Breast epithelium (tissue), 4 donors: Measurements from ENCODE around the gene TUBB4B. TPM values are rescaled to one million over a fixed set of nuclear protein-coding genes. Genes with fewer than 3 reads are reported as not detected.

ENCODE experiments used
- DNase-seq, 2 donors: peaks; one replicate each; pipeline ENCODE4 v3.0.0-alpha.2; 2019; ENCODE audit warnings: low spot score in 2 of 2
- H3K27ac ChIP-seq, 2 donors: fragments of 200-600 bp; sonication (generic) in 1 of 2; one replicate each; pipeline ENCODE4 v1.5.1; 2016 to 2019; ENCODE audit warnings: mild to moderate bottlenecking in 1 of 2
- H3K27me3 ChIP-seq, 2 donors: fragments of 200-600 bp; sonication (generic) in 1 of 2; one replicate each; pipeline versions ENCODE4 v1.5.1 to v1.6.0; 2017 to 2019; ENCODE audit warnings: control low read depth in 1 of 2, mild to moderate bottlenecking in 1 of 2
- H3K36me3 ChIP-seq: fragments of 200-600 bp; one replicate; pipeline ENCODE4 v1.5.1; 2019
- H3K4me1 ChIP-seq, 2 donors: fragments of 200-600 bp; sonication (generic); one replicate each; pipeline ENCODE4 v1.5.1; 2016 to 2019; ENCODE audit warnings: control low read depth in 1 of 2
- H3K4me3 ChIP-seq, 3 donors: fragments of 200-600 bp; sonication (generic); 1 replicate in 2 of 3; 2 replicates in 1 of 3; pipeline ENCODE4 v1.5.1; 2016 to 2019; ENCODE audit warnings: mild to moderate bottlenecking in 3 of 3, moderate library complexity in 2 of 3
- H3K9me3 ChIP-seq, 2 donors: fragments of 200-600 bp; sonication (generic) in 1 of 2; one replicate each; pipeline ENCODE4 v1.5.1; 2016 to 2019; ENCODE audit warnings: control low read depth in 1 of 2
- POLR2A ChIP-seq: fragments of 450-650 bp; IDR thresholded peaks from one replicate; pipeline ENCODE4 v1.6.1; 2016; ENCODE audit warnings: antibody characterized with exemption, mild to moderate bottlenecking, moderate library complexity
- POLR2AphosphoS5 ChIP-seq, 3 donors: sonication (generic); formaldehyde crosslinking; IDR thresholded peaks; one replicate each; pipeline ENCODE4 v1.6.1; 2017; ENCODE audit warnings: antibody characterized with exemption in 3 of 3
- intact Hi-C: fragments of 100-400 bp; cut with DNase I; formaldehyde crosslinking; loops from one replicate; pipeline ENCODE4 v1.15.1; 2023; ENCODE audit warnings: low total_unique reads
- total RNA-seq, 3 donors: library from RNA; depleted of rRNA; stranded (reverse); fragments of >200 nt; gene quantifications; one replicate each; pipeline ENCODE4 v1.1.0, GENCODE V29; 2016
- TF ChIP-seq, protein P1 (sequence below), 3 donors: fragments of 450-650 bp; IDR thresholded peaks; one replicate each; pipeline ENCODE4 v1.5.1; 2016 to 2017; ENCODE audit warnings: antibody characterized with exemption in 3 of 3, mild to moderate bottlenecking in 3 of 3, moderate library complexity in 3 of 3

Gene TUBB4B
- total RNA-seq, 3 donors from 2014 or later: 112 to 188 (median 183) TPM

- intact Hi-C loops: no loop called here
- no peak overlapping the region for H3K4me3 ChIP-seq
- DNase-seq: no peak
- no peaks in the 10 kb centered on the region for H3K27me3 ChIP-seq
- H3K4me1 ChIP-seq: peaks cover 0 to 3% of the 10 kb centered on the region in 2 donors
- no peaks in the 10 kb centered on the region for H3K9me3 ChIP-seq
- H3K27ac ChIP-seq: peak overlapping the region; percentile 48 to 68
- H3K36me3 ChIP-seq: peaks cover 5% of the 10 kb centered on the region
- TF ChIP-seq, protein P1, sequence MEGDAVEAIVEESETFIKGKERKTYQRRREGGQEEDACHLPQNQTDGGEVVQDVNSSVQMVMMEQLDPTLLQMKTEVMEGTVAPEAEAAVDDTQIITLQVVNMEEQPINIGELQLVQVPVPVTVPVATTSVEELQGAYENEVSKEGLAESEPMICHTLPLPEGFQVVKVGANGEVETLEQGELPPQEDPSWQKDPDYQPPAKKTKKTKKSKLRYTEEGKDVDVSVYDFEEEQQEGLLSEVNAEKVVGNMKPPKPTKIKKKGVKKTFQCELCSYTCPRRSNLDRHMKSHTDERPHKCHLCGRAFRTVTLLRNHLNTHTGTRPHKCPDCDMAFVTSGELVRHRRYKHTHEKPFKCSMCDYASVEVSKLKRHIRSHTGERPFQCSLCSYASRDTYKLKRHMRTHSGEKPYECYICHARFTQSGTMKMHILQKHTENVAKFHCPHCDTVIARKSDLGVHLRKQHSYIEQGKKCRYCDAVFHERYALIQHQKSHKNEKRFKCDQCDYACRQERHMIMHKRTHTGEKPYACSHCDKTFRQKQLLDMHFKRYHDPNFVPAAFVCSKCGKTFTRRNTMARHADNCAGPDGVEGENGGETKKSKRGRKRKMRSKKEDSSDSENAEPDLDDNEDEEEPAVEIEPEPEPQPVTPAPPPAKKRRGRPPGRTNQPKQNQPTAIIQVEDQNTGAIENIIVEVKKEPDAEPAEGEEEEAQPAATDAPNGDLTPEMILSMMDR (IDR thresholded peaks at IDR 0.05): no peak
- TF ChIP-seq POLR2AphosphoS5 (IDR thresholded peaks at IDR 0.05): no peak
Measured at GRCh38 chr9:137271696-137272076, 30.6 kb downstream of the TUBB4B start.

DNA sequence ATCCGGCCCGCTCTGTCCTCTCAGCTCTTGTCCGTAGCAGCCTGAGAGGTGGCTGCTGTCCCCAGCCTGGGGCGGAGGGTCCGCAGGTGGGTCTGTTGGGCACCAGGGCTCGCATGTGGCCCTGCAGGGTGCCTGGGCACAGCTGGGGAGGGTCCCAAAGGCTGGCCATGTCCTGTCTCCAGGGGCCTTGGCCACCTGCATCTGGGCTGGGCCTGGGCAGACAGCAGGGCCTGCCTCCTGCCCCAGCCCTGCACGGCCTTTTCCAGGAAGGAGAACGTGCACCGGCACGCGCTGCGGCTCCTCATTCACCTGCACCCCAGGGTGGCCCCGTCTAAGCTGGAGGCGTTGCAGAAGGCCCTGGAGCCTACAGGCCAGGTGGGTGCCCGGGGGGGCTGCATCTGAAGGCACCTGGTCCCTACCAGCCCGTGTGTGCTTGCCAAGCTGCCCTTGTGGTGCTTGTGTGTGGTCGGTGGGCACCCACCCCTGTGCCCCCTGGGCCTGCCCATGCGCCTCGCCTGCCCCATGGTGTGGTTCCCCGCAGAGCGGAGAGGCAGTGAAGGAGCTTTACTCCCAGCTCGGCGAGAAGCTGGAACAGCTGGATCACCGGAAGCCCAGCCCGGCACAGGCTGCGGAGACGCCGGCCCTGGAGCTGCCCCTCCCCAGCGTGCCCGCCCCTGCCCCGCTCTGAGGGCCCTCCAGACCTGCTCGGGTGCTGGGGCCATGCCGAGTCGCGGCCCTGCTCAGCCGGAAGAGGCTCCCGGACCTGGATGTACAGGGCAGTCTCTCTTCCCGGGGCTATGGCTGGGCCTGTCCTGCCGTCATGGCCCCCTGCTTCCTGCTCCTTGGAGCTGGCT, 31.4 kb downstream of the TUBB4B start:
- Histone ChIP-seq H3K27me3 (no peaks in the 10 kb centered on the region), H3K27ac (peak overlapping the region; percentile 48 to 68), H3K4me3 (no peak overlapping the region), H3K36me3 (peaks cover 5% of the 10 kb centered on the region), H3K9me3 (no peaks in the 10 kb centered on the region), H3K4me1 (peaks cover 0 to 3% of the 10 kb centered on the region in 2 donors)
- intact Hi-C loops: no loop called here
- DNase-seq: no peak
- no peak for TF ChIP-seq POLR2AphosphoS5 (IDR thresholded peaks at IDR 0.05)
- TF ChIP-seq, protein P1 (IDR thresholded peaks at IDR 0.05): no peak
- TF ChIP-seq POLR2A: no peak

DNA sequence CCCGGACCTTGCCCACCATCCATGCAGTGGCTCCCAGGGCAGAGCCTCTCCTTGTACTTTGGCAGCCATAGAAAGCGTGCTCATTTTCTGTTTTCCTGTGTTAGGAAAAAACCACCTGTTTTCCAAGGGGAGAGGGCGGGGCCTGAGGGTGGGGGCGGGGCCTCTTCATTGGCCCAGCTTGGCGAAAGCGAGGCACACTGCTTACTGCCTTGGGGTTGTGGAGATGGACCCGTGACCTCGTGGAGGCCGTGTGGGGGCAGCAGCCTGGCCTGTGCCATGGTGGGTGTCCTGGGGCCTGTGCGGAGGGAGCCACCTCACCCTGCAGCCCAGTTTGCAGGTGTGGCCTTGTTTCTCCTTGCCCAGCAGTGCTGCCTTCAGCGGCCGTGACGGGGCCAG, 32.0 kb downstream of the TUBB4B start:
- peaks cover 5% of the 10 kb centered on the region for H3K36me3 ChIP-seq

GRCh38 chr9:137273611-137274320, 32.7 kb downstream of the TUBB4B start:
- Histone ChIP-seq H3K27me3 (peaks cover 0 to 7% of the 10 kb centered on the region in 2 donors), H3K36me3 (peaks cover 5% of the 10 kb centered on the region), H3K9me3 (no peaks in the 10 kb centered on the region), H3K4me1 (peaks cover 0 to 7% of the 10 kb centered on the region in 2 donors), H3K4me3 (no peak overlapping the region), H3K27ac (peak overlapping the region in 1 of 2 donors; percentile 30)
- DNase-seq: peak in 1 of 2 donors; percentile 43
- intact Hi-C loops: no loop called here
- no peak for TF ChIP-seq POLR2A
- TF ChIP-seq, protein P1 (IDR thresholded peaks at IDR 0.05): no peak
- TF ChIP-seq POLR2AphosphoS5 (IDR thresholded peaks at IDR 0.05): no peak

More for the DNA sequence above, 32.0 kb downstream of the TUBB4B start:
- no peaks in the 10 kb centered on the region for H3K9me3 ChIP-seq
- H3K4me1 ChIP-seq: peaks cover 0 to 7% of the 10 kb centered on the region in 2 donors
- H3K27me3 ChIP-seq: peaks cover 0 to 4% of the 10 kb centered on the region in 2 donors
- no peak for DNase-seq
- peak overlapping the region in 1 of 2 donors; percentile 5 for H3K27ac ChIP-seq
- intact Hi-C loops: no loop called here
- no peak overlapping the region for H3K4me3 ChIP-seq
- TF ChIP-seq POLR2A: no peak

DNA sequence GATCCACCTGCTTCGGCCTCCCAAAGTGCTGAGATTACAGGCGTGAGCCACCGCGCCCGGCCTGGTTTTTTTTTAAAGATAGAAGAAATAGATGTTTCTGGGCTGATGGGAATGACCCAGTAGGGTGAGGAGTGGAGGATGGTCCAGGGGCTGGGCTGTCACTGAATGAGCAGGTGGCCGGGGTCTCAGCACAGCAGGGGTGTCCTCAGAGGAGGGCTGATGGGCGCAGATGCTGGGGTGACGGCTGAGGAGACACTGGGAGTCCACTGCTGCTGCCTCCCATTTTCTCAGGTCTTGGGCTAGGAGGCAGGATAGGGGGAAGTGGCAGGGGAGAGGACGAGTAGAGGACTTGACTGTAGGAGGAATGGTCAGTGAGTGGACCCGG, 34.1 kb downstream of the TUBB4B start:
- H3K27ac ChIP-seq: no peak overlapping the region
- intact Hi-C loops: no loop called here
- peaks cover 0 to 5% of the 10 kb centered on the region in 2 donors for H3K4me1 ChIP-seq
- DNase-seq: no peak
- H3K9me3 ChIP-seq: no peaks in the 10 kb centered on the region
- TF ChIP-seq, protein P1 (IDR thresholded peaks at IDR 0.05): no peak
- TF ChIP-seq POLR2A (no peak), POLR2AphosphoS5 (IDR thresholded peaks at IDR 0.05) (no peak)
- peaks cover 5% of the 10 kb centered on the region for H3K36me3 ChIP-seq
- no peak overlapping the region for H3K4me3 ChIP-seq
- H3K27me3 ChIP-seq: peaks cover 0 to 7% of the 10 kb centered on the region in 2 donors
